Mesenchymal stem cell (in vitro differentiated cells and primary cell): ENCODE measurements around the gene MARF1.

Source experiments
- DNase-seq: peaks from one replicate; pipeline ENCODE4 v3.0.0-alpha.2; 2013
- H2AFZ ChIP-seq: one replicate; pipeline ENCODE4 v1.6.1; 2013; ENCODE audit warnings: low read depth, mild to moderate bottlenecking, control low read depth, inconsistent platforms, low read length, moderate library complexity
- H2AK5ac ChIP-seq: 2 replicates; pipeline ENCODE4 v1.6.1; 2013; ENCODE audit warnings: low read length, moderate library complexity, mild to moderate bottlenecking, inconsistent platforms; ENCODE audit not compliant: severe bottlenecking
- H2BK120ac ChIP-seq: one replicate; pipeline ENCODE4 v1.6.1; 2013; ENCODE audit warnings: low read depth, mild to moderate bottlenecking, inconsistent platforms, low read length, moderate library complexity
- H2BK12ac ChIP-seq, 2 experiments: one replicate each; pipeline ENCODE4 v1.6.1; 2013; ENCODE audit warnings: inconsistent platforms in 2 of 2, low read length in 2 of 2, mild to moderate bottlenecking in 2 of 2, moderate library complexity in 2 of 2, control low read depth in 1 of 2
- H2BK15ac ChIP-seq: one replicate; pipeline ENCODE4 v1.6.1; 2013; ENCODE audit warnings: mild to moderate bottlenecking, low read depth, inconsistent platforms; ENCODE audit not compliant: poor library complexity, severe bottlenecking
- H2BK5ac ChIP-seq: 2 replicates; pipeline ENCODE4 v1.6.1; 2013; ENCODE audit warnings: low read depth, mild to moderate bottlenecking, low read length, control low read depth, inconsistent platforms; ENCODE audit not compliant: poor library complexity, severe bottlenecking
- H3K14ac ChIP-seq, 2 experiments: one replicate each; pipeline ENCODE4 v1.6.1; 2013; ENCODE audit warnings: inconsistent platforms in 2 of 2, low read length in 2 of 2, control low read depth in 1 of 2, mild to moderate bottlenecking in 1 of 2, moderate library complexity in 1 of 2
- H3K18ac ChIP-seq, 2 experiments: one replicate each; pipeline ENCODE4 v1.6.1; 2013; ENCODE audit warnings: inconsistent platforms in 2 of 2, low read length in 2 of 2, control low read depth in 1 of 2, low read depth in 1 of 2, mild to moderate bottlenecking in 1 of 2
- H3K23ac ChIP-seq, 2 experiments: one replicate each; pipeline ENCODE4 v1.6.1; 2013; ENCODE audit warnings: inconsistent platforms in 2 of 2, low read length in 2 of 2, mild to moderate bottlenecking in 2 of 2, moderate library complexity in 2 of 2, control low read depth in 1 of 2
- H3K27ac ChIP-seq: 2 replicates; pipeline ENCODE4 v1.5.1; 2013; ENCODE audit warnings: mild to moderate bottlenecking, moderate library complexity, low read length, control low read depth, inconsistent platforms; ENCODE audit not compliant: poor library complexity, severe bottlenecking
- H3K27me3 ChIP-seq, 2 experiments: 2 replicates each; pipeline versions ENCODE4 v1.6.1 to v1.7.0; 2013; ENCODE audit warnings: low read length in 2 of 2, mild to moderate bottlenecking in 2 of 2, moderate library complexity in 2 of 2, control low read depth in 1 of 2, inconsistent platforms in 1 of 2; ENCODE audit not compliant: control insufficient read depth in 1 of 2, insufficient read depth in 1 of 2
- H3K36me3 ChIP-seq, 2 experiments: 2 replicates each; pipeline versions ENCODE4 v1.6.1 to v1.7.0; 2013; ENCODE audit warnings: low read length in 2 of 2, control low read depth in 1 of 2, inconsistent platforms in 1 of 2, low read depth in 1 of 2, mild to moderate bottlenecking in 1 of 2; ENCODE audit not compliant: insufficient read depth in 2 of 2, control insufficient read depth in 1 of 2
- H3K4ac ChIP-seq, 2 experiments: one replicate each; pipeline ENCODE4 v1.6.1; 2013; ENCODE audit warnings: inconsistent platforms in 2 of 2, low read length in 2 of 2, mild to moderate bottlenecking in 2 of 2, moderate library complexity in 2 of 2, control low read depth in 1 of 2, low read depth in 1 of 2
- H3K4me1 ChIP-seq: 2 replicates; pipeline ENCODE4 v1.6.1; 2013; ENCODE audit warnings: low read depth, low read length, control low read depth; ENCODE audit not compliant: control insufficient read depth, insufficient read depth
- H3K4me2 ChIP-seq: 2 replicates; pipeline ENCODE4 v1.6.1; 2013; ENCODE audit warnings: low read length, mild to moderate bottlenecking, inconsistent platforms; ENCODE audit not compliant: poor library complexity, severe bottlenecking
- H3K4me3 ChIP-seq, 2 experiments: 2 replicates each; pipeline versions ENCODE4 v1.5.1 to v1.7.0; 2013; ENCODE audit warnings: low read length in 2 of 2, mild to moderate bottlenecking in 2 of 2, control low read depth in 1 of 2, low read depth in 1 of 2; ENCODE audit not compliant: insufficient read depth in 1 of 2
- H3K79me1 ChIP-seq: replicated peaks from 2 replicates; pipeline ENCODE4 v1.6.1; 2013; ENCODE audit warnings: mild to moderate bottlenecking, control low read depth, low read length, inconsistent platforms; ENCODE audit not compliant: poor library complexity, severe bottlenecking
- H3K9ac ChIP-seq: 2 replicates; pipeline ENCODE4 v1.7.0; 2013; ENCODE audit warnings: mild to moderate bottlenecking, low read length, moderate library complexity
- H3K9me3 ChIP-seq: 2 replicates; pipeline ENCODE4 v1.7.0; 2013; ENCODE audit warnings: mild to moderate bottlenecking, low read length; ENCODE audit not compliant: control insufficient read depth
- H4K8ac ChIP-seq: one replicate; pipeline ENCODE4 v1.6.1; 2013; ENCODE audit warnings: inconsistent platforms, mild to moderate bottlenecking, low read length, moderate library complexity
- H4K91ac ChIP-seq: one replicate; pipeline ENCODE4 v1.6.1; 2013; ENCODE audit warnings: mild to moderate bottlenecking, low read length, inconsistent platforms
- WGBS: methylation state at CpG from one replicate; pipeline ENCODE4 v1.1.7; 2013; ENCODE audit warnings: mixed read lengths; 5-methylcytosine and 5-hydroxymethylcytosine counted together

Gene MARF1

DNA sequence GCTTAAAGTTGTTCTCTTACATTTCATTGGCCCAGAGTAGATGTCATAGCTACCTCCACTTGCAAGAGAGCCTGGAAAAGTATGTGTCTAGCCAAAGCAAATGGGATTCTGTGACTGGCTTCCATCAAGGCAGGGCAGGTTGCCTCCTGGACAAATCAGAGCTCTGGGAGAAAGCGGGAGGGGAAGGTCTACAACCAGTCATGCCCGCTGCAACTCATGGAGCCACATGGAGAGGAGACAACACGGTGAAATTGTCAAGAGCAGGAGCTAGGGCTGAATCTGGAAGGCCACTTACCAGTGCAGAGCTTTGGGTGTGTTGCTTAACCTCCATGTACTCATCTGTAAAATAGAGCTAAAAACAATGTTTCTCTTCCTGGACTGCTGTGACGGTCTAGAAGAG, 83.8 kb downstream of the MARF1 start:
- no peak overlapping the region for H2BK120ac ChIP-seq
- no peaks in the 10 kb centered on the region for H3K4me1 ChIP-seq
- peaks cover 5% of the 10 kb centered on the region for H3K79me1 ChIP-seq
- no peak overlapping the region for H2BK5ac ChIP-seq
- H2AFZ ChIP-seq: no peak overlapping the region
- H3K4me2 ChIP-seq: no peak overlapping the region
- H4K91ac ChIP-seq: no peak overlapping the region
- no peak overlapping the region for H4K8ac ChIP-seq
- WGBS: 93% methylated on average over 3 of the region's 4 CpGs
- no peak overlapping the region for H3K4me3 ChIP-seq
- peaks cover 4 to 52% of the 10 kb centered on the region in 2 experiments for H3K36me3 ChIP-seq
- H3K27me3 ChIP-seq: no peaks in the 10 kb centered on the region
- no peak overlapping the region for H3K27ac ChIP-seq
- no peak overlapping the region for H2AK5ac ChIP-seq
- no peak overlapping the region for H2BK12ac ChIP-seq
- no peak overlapping the region for H3K4ac ChIP-seq
- H3K23ac ChIP-seq: no peak overlapping the region
- no peak overlapping the region for H2BK15ac ChIP-seq
- no peak overlapping the region for H3K14ac ChIP-seq
- DNase-seq: no peak
- H3K9me3 ChIP-seq: no peaks in the 10 kb centered on the region
- H3K18ac ChIP-seq: no peak overlapping the region
- no peak overlapping the region for H3K9ac ChIP-seq

DNA sequence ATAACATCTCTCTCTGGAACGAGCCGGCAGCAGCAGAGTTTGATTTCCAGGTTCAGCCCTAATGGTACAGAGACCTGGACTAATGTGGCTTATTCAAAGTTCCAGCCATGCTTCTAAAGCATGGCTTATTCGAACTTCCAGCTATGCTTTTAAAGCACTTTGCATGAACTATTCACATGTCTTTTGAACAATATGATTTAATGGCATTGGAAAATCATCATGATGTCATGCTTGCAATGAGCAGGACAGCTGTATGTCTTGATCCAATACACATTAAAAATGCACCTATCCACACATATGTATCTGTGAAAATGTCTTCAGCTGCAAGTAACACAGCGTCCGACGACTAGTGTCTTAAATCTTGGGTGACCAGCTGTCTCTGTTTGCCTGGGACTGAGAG, 85.7 kb downstream of the MARF1 start:
- no peak overlapping the region for H3K27ac ChIP-seq
- H2AFZ ChIP-seq: no peak overlapping the region
- no peak overlapping the region for H3K23ac ChIP-seq
- H3K36me3 ChIP-seq: peaks cover 3 to 51% of the 10 kb centered on the region in 2 experiments
- no peak for DNase-seq
- no peaks in the 10 kb centered on the region for H3K9me3 ChIP-seq
- WGBS: 76% methylated on average over 5 of the region's 6 CpGs
- H3K79me1 ChIP-seq: peaks cover 4% of the 10 kb centered on the region
- no peak overlapping the region for H4K8ac ChIP-seq
- no peak overlapping the region for H2AK5ac ChIP-seq
- H3K4ac ChIP-seq: no peak overlapping the region
- no peak overlapping the region for H2BK5ac ChIP-seq
- no peak overlapping the region for H3K9ac ChIP-seq
- no peaks in the 10 kb centered on the region for H3K4me1 ChIP-seq
- H3K18ac ChIP-seq: no peak overlapping the region
- no peak overlapping the region for H3K14ac ChIP-seq
- H3K4me2 ChIP-seq: no peak overlapping the region
- no peak overlapping the region for H2BK12ac ChIP-seq
- H3K4me3 ChIP-seq: no peak overlapping the region
- H2BK15ac ChIP-seq: no peak overlapping the region
- no peak overlapping the region for H2BK120ac ChIP-seq
- H4K91ac ChIP-seq: no peak overlapping the region
- no peaks in the 10 kb centered on the region for H3K27me3 ChIP-seq

DNA sequence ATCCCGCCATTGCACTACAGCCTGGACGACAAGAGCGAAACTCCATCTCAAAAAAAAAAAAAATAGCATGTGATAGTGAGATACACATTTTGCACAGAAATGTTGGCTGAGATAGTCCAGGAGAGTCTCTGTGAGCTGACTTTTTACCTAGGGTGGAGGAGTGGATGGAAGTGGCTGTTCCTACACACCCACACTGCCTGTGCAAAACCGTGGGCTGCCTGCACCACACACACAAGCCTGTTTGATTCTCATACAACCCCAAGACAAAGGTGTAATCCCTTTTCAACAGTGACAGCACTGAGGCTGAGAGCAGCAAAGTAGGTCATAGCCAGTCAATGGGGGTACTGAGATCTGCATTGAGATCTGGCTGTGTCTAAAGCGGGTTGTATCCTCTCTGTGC, 86.8 kb downstream of the MARF1 start:
- WGBS: 100% methylated on average over 3 of the region's 5 CpGs

DNA sequence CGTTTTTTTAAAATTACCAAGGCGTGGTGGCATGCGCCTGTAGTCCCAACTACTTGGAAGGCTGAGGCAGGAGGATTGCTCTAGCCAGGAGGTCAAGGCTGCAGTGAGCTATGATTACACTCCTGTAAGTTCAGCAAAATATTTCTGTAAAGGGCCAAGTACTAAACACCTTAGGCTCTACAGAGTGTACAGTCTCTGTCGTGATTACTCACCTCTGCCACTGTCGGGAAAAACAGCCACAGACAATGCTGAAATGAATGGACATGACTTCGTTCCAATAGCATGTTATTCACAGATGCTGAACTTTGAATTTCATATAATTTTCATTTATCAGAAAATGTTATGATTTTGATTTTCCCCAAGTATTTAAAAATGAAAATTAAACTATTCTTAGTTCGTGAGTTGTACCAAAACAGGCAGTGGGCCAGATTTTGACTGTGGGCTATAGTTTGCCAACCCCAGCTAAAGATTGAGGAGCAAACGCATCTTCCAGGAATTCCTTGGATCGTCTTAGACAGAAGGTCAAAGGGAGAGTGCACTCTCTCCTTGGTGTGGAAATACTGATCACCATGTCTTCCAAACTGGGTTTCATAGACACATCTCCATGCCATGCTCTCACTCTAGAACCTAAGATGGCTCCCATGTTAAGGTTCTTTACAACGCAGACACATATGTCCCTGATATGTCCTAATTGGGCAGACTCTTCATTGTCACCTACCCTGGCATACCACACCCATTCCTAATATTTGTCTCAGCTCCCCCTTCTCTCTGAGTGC, 89.5 kb downstream of the MARF1 start:
- Histone ChIP-seq H4K8ac (no peak overlapping the region), H3K4ac (no peak overlapping the region), H3K9ac (no peak overlapping the region), H3K4me1 (peaks cover 3% of the 10 kb centered on the region), H2AK5ac (peak overlapping the region; percentile 25), H2BK120ac (no peak overlapping the region), H3K4me3 (no peak overlapping the region), H2BK15ac (no peak overlapping the region), H3K79me1 (peaks cover 5% of the 10 kb centered on the region), H3K9me3 (no peaks in the 10 kb centered on the region), H2AFZ (no peak overlapping the region), H3K18ac (no peak overlapping the region), H3K23ac (no peak overlapping the region), H2BK5ac (no peak overlapping the region), H3K36me3 (peaks cover 4 to 42% of the 10 kb centered on the region in 2 experiments), H2BK12ac (no peak overlapping the region), H4K91ac (no peak overlapping the region), H3K27me3 (no peaks in the 10 kb centered on the region), H3K27ac (no peak overlapping the region), H3K4me2 (no peak overlapping the region), H3K14ac (no peak overlapping the region)
- no peak for DNase-seq
- WGBS: 89% methylated on average over 9 of the region's 10 CpGs

More for the DNA sequence above, 86.8 kb downstream of the MARF1 start:
- Histone ChIP-seq H3K18ac (no peak overlapping the region), H3K4me2 (no peak overlapping the region), H2AFZ (no peak overlapping the region), H3K14ac (no peak overlapping the region), H2BK15ac (no peak overlapping the region), H3K79me1 (peaks cover 4% of the 10 kb centered on the region), H3K9me3 (no peaks in the 10 kb centered on the region), H2AK5ac (no peak overlapping the region), H2BK12ac (no peak overlapping the region), H3K27me3 (no peaks in the 10 kb centered on the region), H3K4me1 (no peaks in the 10 kb centered on the region), H4K91ac (no peak overlapping the region), H3K4me3 (no peak overlapping the region), H3K4ac (no peak overlapping the region), H3K27ac (no peak overlapping the region), H3K9ac (no peak overlapping the region), H4K8ac (no peak overlapping the region), H2BK120ac (no peak overlapping the region), H3K36me3 (peaks cover 4 to 51% of the 10 kb centered on the region in 2 experiments), H2BK5ac (no peak overlapping the region), H3K23ac (no peak overlapping the region)
- DNase-seq: no peak
